ENCODE results near the gene DFFA. TPM values are rescaled to one million over a fixed set of nuclear protein-coding genes. Genes with fewer than 3 reads are reported as not detected.

DFFA gene
- total and polyA plus RNA-seq, 9 of the 15 experiments (the other 6 are each of a cell fraction or from before 2014, with no cell fraction given): 39.6 to 74.8 (median 59.2) TPM

DNA sequence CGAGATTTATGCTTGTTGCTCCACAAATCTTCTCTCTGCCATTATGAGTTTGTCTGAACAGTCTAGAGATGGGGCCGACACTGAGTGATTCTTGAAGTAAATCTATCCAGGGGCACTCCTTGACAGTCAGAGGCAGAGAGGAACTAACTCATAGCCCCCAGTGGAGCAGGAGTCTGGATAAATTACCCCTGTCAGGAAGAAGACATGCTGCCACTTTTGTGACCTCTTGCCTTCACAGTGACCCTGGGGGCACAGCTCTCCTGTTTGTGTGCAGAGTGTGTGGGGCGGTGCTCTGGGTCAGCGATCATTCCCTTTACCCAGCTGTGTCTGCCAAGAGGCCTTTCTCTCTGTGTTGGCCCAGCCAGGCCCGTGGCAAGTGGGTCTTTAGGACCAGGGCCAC lies 31.9 kb upstream of the DFFA start:
- FAIRE-seq: peak; percentile 57
- POLR2A ChIA-PET: interaction anchor here (0.5 to 1.3 kb wide), 4 partner anchors 9 to 1131 kb away, joined by 3 to 4 read pairs (median 3); no protein-coding TSS in a partner anchor

More for the DNA sequence above, 31.9 kb upstream of the DFFA start:
- Histone ChIP-seq H3K9me3 (replicated peaks; ENCODE audit: control insufficient read depth, insufficient read depth, low read depth, low read length) (no peaks in the 10 kb centered on the region), H3K27ac (ENCODE audit: extremely low read depth, low read depth, low read length) (no peak overlapping the region), H3K4me2 (ENCODE audit: insufficient read depth, low read length) (no peak overlapping the region), H2AFZ (ENCODE audit: low read depth, low read length) (no peak overlapping the region), H3K9ac (ENCODE audit: insufficient read depth in 1 of 2, low read depth in 2 of 2, low read length in 2 of 2) (no peak overlapping the region), H3K9me1 (ENCODE audit: control insufficient read depth, insufficient read depth, low read length) (no peaks in the 10 kb centered on the region), H3K79me2 (ENCODE audit: control insufficient read depth, insufficient read depth, low read length) (peaks cover 66% of the 10 kb centered on the region), H4K20me1 (replicated peaks; ENCODE audit: control insufficient read depth, insufficient read depth, low read length) (peaks cover 23% of the 10 kb centered on the region; the same call in 1 of the 2 replicates), H3K4me1 (replicated peaks in 1 of 2; ENCODE audit: control insufficient read depth in 2 of 2, insufficient read depth in 2 of 2, low read length in 2 of 2) (peaks cover 4 to 12% of the 10 kb centered on the region in 2 experiments; a peak in 3 of 5 replicates), H3K36me3 (ENCODE audit: control insufficient read depth, insufficient read depth, low read length) (no peaks in the 10 kb centered on the region; the same call in 2 of the 3 replicates), H3K27me3 (ENCODE audit: control insufficient read depth in 2 of 2, insufficient read depth in 2 of 2, low read length in 2 of 2) (no peaks in the 10 kb centered on the region), H3K4me3 (no peak overlapping the region)
- 58% methylated on average over 5 of the region's 5 CpGs for WGBS (ENCODE audit: insufficient coverage, low coverage, missing lambda C conversion rate)
- DNase-seq (ENCODE audit: extremely low read depth in 1 of 4, low spot score in 3 of 4) (no peak), ATAC-seq (no peak)
- CTCF ChIA-PET (ENCODE audit: low intra/inter-chr PET ratio): no interaction called here
- TF ChIP-seq HNRNPUL1 (IDR thresholded peaks at IDR 0.05; ENCODE audit: low read length) (no peak), SMARCE1 (IDR thresholded peaks at IDR 0.05) (no peak), MEIS2 (IDR thresholded peaks at IDR 0.05; ENCODE audit: partially characterized antibody) (peak; percentile 32)
- TF ChIP-seq, protein P1, sequence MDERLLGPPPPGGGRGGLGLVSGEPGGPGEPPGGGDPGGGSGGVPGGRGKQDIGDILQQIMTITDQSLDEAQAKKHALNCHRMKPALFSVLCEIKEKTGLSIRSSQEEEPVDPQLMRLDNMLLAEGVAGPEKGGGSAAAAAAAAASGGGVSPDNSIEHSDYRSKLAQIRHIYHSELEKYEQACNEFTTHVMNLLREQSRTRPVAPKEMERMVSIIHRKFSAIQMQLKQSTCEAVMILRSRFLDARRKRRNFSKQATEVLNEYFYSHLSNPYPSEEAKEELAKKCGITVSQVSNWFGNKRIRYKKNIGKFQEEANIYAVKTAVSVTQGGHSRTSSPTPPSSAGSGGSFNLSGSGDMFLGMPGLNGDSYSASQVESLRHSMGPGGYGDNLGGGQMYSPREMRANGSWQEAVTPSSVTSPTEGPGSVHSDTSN (CRISPR knock-in tag; IDR thresholded peaks at IDR 0.05; ENCODE audit: low read depth): no peak
- TF ChIP-seq, protein P1 (tag; conservative IDR thresholded peaks at IDR 0.05; ENCODE audit: low read depth): peak; percentile 89
- intact Hi-C loops (cut with micrococcal nuclease): no loop called here
- in situ Hi-C loops (cut with MboI): no loop called here
- BruUV-seq (replicated peaks): no TSS peak

Measured in K562 (cell line).